Measurements from ENCODE around the gene PNP.
"Not testable (repeated sequence)": the region's sequence is repeated elsewhere in the genome, so short reads cannot be mapped to it uniquely, and the experiment has no call there.

PNP gene

DNA sequence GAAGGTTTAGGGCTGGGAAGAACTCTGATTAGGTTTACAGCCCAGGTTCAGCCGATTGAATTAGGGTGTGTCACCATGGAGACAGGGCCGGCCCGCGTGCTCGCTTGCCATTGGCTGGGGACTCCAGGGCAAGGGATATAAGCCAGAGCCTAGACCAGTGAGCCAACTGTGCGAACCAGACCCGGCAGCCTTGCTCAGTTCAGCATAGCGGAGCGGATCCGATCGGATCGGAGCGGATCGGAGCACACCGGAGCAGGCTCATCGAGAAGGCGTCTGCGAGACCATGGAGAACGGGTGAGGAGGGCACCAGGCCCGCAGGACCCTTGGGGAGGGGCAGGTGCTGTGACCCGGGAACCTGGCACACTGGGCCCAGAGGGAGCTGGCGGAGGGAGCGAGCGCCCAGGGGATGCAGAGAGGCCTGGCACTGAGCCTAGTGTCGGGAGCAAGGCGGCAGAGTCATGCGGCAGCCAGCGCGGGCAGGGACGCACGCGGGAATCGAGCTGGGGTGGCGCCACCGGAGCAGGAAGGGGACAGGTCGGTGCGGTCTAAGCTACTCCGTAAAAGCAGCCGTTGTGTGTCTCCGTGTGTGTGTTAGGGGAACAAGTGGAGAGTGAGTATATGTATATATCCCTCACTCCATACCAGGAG is at the start of gene PNP:
PNP (plus strand) TSS at position 165 of the 648 bp plus-strand sequence; CDS start at position 284, 119 bp downstream.
- peak; percentile 73 to 91 for DNase-seq

DNA sequence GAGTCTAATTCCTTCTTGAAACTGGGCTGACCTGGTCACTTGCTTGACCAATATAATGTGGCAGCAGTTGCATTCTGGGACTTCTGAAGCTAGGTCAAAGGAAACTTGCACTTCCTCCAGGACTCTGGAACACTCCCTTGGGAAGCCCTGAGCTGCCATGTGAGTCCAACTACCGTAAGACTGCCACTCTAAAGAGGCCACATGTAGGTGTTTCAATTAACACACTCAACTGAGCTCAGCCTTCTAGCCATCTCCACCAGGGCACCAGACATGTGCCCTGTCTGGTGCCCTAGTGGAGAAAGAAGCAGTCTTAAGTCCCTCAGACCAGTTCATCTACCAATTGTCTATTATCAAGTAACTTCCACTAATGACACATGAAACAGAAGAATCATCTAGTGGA is 49.8 kb upstream of the PNP start:
- no peak for DNase-seq

DNA sequence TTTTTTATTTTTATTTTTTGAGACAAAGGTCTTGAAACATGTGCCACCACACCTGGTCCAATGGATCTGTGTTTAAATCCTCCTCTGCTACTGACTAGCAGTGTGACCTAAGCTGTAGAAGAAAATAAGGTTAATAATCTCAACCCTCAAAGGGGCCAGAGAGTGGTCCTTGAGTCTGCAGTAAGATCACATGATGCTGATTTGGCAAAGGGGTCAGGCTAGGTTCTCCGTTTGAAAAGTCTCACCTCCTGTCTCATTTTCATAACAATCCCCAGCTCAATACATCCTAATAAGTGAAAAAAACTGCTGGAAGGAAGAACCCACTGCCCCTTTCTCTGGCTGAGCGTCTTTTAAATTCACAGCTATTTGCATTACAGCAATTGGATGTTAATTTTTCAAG is 47.9 kb upstream of the PNP start:
- DNase-seq: no peak

DNA sequence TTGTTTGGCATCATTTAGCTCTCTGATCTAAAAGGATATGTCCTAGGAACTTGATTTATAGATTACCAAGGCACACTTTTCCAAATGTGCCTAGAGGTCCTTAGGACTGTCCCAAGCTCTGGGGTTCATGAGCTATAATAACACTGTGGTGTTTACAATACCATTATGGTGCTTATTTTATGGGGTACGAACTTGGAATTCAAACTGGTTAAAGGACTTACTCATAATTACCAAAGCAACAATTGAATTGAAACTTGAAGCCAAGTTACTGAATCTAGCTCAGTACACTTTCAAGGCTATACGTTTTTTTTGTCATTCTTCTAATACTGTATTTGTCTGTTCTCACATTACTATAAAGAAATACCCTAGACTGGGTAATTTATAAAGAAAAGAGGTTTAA is 46.3 kb upstream of the PNP start:
- DNase-seq: no peak

DNA sequence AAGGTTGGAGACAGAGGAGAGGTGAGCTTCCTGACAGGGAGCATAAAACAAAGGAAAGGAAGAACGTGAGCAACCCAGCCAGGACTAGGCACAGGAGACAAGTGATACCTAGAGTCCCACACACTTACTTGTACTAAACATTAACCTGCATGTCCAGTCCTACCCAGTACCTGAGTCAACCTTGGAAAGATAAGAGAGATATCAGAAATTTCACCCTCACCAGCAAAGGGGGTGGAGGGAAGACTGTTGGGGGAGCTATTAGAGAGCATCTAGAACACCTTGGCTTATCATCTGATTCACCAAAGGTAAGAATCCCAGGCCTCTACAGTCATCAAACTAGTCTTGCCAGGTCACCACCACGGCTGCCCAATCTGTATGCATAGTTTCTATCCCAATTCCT is 44.4 kb upstream of the PNP start:
- DNase-seq: no peak

DNA sequence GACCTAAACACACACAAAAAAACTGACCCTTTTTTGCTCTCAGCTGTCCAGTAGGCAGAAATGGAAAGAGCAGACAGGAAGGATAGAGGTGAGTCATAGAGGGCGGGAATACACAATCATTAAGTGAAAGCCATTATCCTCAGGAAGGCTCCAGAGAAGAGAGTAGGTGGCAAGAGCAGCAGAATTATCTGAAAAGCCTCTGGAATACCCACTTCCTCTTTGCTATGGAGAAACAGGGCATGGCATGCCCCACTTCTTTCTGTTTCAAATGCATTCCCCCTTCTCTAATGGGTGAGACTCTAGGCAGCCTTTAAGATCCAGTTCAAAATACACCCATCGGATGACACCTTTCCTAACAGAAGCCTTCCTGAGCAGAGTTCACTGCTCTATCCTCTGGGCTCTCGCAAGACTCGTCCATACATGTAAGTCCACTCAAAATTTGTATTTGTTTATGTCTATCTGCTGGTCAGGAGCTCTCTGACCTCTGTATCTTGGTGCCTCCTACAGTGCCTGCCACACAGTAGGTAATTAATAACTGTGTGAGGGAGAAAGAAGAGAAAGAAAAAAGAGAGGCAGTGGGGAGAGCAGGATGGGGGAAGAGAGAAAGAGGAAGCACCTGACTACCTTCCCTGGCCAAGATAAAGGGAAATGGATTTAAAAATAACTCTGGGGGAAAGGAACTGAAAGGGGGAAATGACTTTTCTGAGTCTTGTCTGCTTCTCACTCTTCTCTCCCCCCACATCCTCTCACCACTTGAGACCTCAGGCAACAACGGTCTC is 41.8 kb upstream of the PNP start:
- peak in 1 of 2 experiments; percentile 47 for DNase-seq

DNA sequence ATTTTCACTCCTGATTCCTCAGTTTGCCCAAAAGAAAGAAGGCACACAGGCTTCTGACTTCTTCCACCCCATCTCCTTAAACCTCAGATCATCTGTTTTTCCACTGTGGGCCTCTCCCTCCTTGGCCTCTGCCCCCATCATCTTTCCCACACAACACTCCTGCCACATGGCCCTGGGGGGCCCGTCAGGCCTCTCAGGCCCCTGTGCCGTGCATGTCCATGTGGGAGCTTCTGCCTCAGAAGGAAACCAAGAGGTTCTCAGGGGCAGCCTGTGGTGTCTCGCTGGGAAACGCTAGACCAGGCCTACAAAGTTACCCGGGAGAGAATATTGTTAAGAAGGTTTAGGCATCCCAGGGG is 41.2 kb upstream of the PNP start:
- DNase-seq: no peak

DNA sequence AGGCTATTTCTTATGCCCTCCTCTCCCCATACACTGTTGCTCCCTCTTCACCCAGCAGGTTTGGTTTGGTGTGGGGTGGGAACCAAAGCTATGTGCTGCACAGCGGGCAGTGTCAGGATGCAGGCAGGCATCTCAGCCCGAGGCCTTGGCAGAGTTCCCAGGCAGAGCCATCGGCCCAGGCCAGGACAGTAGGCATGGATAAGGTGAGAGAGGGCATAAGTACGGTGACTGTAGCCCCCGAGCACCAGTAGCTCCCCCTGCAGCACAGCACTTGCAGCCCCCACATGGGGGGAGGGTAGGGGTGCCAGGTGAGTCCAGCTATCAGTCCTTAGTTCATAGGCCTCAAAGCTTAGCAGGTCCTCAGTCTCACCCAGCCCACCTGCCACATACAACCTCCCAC is 40.4 kb upstream of the PNP start:
- no peak for DNase-seq

DNA sequence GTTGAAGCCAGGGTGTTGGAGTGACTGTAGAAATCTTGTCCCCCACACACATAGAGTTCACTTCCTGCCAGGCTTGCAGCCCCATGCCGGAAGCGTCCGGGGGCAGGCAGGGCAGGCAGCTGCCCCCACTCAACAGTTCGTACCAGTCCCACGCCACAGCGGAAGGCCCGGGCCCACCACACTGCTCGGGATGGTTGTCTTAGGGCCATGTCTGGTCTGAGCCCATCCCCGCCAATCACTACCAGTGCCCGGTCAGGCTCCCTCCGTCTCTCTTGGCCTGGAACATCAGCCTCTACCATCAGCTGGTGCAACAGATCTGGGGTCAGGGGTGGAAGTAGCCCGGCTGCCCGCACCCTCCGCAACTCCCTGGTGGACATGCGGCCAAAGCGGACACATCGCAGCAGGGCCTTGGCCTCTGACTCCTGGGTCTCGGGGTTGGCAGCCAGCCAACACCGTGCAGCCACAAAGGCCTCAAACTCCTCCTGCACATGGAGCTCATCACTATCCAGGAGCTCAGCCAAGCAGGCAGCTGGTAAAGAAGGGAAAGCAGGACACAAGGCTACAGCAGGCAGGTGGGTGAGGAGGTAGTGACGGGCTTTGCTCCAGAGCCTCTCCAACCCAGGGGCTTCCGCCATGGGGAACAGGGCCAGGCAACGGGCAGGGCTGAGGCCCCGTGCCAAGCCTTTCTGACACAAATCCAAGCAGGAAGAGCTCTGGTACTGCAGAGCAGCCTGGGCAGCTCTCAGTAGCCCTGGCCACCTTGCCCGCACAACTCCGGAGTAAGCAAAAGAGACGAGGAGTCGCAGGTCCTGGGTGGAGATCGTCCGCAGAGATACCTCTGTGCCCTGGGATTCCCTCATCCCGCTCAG is 39.2 kb upstream of the PNP start:
- no peak for DNase-seq

DNA sequence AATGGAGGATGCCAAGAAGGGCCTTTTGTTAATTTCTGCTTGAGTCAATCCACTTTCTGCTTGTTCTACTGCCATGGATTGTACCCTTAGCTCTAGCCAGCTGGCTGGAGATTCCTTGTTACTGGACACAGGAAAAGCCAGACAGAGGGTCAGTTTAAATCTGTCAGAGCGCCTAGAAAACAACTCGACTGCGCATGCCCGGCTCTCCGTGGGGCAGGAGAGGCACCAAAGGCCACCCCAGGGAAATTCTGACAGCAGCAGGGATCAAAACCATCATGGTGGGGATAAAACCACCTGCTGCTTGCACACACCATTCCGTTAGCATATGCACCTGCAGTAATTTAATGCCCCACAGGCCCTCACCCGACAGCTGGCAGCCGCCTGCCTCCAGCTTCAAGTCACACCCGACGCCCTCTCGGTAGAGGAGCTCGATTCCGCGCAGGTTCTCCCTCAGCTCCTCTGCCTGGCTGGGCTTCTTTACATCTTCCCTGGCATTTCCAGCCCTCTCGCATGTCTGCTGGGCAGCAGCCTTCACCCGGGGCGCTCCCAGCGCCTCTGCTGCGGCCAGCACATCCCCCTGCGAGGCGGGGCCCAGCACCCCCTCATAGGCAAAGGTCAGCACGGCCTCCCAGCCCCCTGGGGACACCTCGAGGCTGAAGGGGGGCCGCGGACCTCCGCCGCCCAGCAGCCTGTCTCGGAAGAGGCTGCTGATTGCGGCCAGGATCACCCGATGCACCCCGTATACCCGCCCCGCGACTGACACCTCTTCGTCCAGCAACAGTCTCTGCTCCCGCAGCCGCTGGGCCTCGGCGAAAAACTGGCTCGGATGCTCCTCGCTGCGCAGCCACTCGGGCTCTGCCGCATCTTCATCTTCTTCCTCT is 34.3 kb upstream of the PNP start:
- no peak for DNase-seq

DNA sequence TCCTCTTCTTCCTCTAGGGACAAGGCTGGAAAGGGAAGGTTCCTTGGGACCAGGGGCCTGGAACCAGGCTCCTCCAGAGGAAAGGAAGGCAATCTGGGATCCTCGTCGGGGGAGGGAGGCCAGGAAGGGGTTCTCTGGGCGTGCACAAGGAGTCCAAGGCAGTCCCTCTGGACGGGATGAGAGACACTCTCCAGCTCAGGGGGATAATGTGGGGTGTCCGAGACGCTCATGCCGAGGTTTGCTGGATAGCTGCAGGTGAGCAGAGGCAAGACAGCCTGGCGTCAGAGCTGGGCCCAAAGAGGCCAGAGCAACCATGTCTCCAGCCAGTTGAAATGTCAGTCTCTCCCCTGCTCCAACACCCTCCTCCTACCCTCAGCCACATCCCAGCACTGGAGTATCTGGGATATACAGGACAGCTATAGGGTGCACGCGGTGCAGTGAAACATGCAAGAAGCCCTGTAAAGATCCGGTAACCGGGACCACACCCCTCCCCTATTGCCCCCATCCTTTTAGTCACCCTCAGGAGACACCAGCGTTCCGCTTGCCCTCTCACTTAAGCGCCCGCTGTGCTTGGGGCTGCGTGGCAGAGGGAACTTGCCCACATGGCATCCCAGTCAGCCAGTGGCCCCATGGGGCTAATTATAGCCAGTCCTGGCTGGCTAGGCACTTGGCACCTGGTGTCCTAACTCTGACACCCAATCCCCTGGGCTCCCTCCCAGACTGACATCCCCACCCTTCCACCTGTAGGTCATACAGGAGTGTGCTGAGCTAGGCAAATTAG is 33.4 kb upstream of the PNP start, which contains the start of gene KLHL33:
KLHL33 (minus strand) TSS at position 585 of the 781 bp plus-strand sequence; CDS start at position 230, 355 bp downstream.
- no peak for DNase-seq

DNA sequence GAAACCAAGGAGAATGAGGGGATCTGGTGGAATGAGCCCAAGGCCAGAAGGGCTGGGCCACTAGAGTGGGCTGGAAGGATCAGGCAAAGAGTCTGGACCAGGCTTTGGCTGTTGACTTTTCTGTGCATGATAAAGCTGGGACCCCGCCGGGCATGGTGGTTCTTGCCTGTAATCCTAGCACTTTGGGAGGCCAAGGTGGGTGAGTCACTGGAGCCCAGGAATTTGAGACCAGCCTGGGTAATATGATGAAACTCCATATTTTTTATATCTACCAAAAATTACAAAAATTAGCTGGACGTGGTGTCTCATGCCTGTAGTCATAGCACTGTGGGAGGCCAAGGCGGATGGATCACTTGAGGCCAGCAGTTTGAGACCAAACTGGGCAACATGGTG is 32.8 kb upstream of the PNP start:
- no peak for DNase-seq

DNA sequence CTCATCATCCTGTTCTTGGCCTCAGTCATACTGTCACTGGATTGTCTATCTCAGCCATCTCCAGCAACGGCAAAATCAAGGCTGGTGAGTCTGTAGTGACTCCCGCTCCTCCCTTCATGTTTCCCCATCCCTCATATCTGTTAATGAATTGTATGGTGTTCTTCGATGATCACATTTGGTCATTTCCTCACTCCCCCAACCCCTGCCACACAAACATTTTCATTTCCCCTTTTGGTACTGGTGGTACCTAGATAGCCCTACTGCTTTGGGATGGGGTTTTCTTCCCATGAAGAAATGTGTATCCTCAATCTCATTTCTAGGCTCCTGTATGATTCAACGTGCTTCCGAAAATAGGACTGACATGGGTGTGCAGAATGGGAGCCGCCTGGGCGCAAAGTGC is 30.5 kb upstream of the PNP start:
- no peak for DNase-seq

DNA sequence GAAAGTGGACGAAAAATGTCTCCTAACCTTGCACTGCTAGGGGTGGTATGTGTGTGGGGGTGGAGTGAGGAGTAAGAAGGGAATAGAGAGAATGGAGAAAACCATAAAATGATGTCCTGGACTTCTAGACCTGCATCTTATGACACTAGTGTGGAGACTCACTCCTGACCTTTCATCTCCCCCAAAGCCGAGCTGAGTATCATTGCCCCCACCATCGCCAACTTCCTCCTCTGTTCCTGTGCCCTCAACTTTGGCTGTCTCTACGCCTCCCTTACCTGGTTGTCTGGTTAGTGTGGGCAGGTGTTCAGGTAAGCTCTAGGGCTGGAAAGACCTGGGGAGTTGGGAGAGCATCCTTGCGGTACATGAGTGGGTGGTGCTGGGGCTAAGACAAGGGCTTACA is 28.7 kb upstream of the PNP start:
- no peak for DNase-seq

DNA sequence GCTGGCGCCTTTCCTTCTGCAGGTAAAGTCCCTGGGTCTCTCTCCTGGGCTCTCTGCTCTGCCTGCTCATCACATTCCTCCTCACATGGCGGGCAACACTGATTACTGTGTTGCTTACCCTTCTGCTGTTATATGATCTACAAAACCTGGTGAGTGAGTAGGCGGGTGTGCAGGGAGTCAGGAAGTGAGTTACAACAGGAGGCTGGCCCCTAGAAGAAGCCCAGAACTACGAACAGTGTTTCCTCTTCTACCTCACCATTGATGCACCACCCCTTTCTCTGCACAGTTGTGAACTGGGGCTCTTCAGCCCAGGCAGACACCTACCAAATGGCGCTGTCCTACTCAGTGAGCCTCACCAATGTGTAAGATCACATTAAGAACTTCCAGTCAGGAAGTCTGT is 28.3 kb upstream of the PNP start:
- no peak for DNase-seq

DNA sequence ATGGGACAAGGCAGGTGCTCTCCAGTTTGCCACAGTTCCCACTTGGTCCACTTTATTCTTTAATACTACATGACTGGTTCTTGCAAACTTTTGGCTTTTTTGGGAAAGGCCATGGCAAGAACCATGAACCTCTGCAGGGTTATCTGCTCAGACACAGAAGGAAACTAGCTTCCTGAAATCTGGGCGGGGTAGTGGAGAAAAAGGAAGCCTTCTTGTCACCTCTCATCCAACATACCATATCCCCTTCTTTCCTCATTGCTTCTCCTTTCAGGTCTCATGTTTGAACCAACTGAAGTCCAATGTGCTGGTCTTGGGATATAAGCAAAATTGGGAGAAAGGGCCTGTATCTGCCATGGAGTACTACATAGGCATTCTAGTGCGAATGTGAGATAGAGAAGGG is 27.7 kb upstream of the PNP start:
- DNase-seq: no peak

DNA sequence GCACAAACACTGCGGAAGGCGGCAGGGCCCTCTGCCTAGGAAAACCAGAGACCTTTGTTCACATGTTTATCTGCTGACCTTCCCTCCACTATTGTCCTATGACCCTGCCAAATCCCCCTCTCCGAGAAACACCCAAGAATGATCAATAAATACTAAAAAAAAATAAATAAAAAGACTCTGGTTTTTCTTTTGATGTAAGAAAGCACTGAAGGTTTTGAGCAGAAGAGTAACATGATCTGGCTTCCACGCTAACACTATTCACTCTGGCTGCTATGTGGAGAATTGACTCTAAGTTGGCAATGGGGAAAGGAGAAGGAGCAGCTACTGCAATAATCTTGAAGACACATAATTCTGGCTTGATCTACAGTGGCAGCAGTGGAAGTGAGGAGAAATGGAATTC is 25.6 kb upstream of the PNP start:
- DNase-seq: not testable (repeated sequence)

DNA sequence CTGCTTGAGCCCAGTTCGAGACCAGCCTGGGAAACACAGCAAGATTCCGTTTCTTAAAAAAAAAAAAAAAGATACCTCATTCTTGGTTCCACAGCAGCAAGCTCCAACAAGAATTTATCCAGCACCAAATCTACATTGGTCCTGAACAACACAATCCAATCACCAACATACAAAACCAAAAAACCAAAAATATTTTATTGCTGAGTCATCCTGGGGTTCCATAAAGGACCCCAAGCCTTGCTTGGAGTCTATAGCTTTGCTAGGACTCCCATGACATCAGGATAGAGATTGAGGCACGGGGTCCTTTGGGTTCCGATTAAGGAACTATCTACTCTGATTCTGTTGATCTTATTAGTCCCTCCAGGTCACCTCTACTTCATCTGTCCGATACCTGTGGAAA is 22.3 kb upstream of the PNP start:
- DNase-seq: no peak

DNA sequence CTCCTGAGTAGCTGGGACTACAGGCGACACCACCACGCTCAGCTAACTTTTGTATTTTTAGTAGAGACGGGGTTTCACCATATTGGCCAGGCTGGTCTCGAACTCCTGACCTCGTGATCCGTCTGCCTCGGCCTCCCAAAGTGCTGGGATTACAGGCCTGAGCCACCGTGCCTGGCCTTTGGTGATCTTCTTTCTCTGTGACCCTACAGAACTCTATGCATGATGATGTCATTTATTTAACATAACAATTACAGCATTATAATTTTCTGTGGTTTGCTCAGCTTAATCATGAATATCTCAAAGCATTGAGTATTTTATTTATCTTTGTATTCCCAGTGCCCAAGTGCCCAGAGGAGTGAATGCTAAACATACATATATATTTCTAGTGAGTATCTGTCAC is 16.4 kb upstream of the PNP start:
- not testable (repeated sequence) for DNase-seq

DNA sequence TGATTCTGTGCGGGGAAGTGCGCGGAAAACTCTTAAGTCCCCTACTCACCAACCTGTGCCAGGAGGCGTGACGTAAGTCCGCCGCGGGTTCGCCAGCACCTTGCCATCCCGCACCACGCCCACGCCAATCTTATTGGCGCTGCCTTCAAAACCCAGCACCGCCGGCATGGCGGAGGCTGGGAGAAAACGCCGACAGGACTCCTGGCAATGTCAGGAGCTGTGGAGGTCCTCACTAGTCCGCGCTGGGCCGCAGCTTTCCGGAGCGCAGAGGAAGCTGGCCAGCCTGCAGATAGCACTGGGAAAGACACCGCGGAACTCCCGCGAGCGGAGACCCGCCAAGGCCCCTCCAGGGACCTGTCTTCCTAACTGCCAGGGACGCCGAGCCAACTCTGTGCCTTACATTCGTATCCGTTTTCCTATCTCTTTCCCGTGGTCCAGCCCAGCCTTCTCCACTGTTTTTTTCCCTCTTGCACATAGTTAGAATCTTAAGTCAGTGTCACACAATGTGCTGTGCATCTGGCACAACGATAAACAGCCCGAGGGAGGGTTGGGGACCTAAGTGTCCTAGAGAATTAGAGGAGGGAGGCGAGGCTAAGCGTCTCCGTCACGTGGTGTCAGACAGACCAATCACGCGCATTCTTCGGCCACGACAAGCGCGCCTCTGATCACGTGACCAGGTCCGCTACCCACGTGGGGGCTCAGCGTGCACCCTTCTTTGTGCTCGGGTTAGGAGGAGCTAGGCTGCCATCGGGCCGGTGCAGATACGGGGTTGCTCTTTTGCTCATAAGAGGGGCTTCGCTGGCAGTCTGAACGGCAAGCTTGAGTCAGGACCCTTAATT is 14.5 kb upstream of the PNP start, which contains the start of the genes APEX1 and OSGEP:
APEX1 (plus strand) TSS at position 711 of the 839 bp plus-strand sequence. CDS start 420 bp downstream, outside the sequence.
OSGEP (minus strand) TSS at position 297 of the 839 bp plus-strand sequence; CDS start at position 168, 129 bp downstream.
- DNase-seq: peak; percentile 94 to 98
